DOHH2 (cell line): ENCODE measurements around the gene TNNC1.

Experiments
- EZH2phosphoT487 ChIP-seq: fragments of 200-600 bp; sonication (generic); IDR thresholded peaks from 2 replicates; pipeline ENCODE4 v1.6.1; 2017; ENCODE audit warnings: borderline replicate concordance, mild to moderate bottlenecking, antibody characterized with exemption, low read length, moderate library complexity, mixed read lengths
- TF ChIP-seq, protein P1 (sequence below): fragments of 200-600 bp; sonication (generic); IDR thresholded peaks from one replicate; pipeline ENCODE4 v1.5.1; 2014; ENCODE audit warnings: antibody characterized with exemption, mild to moderate bottlenecking, low read depth, low read length; ENCODE audit not compliant: poor library complexity, severe bottlenecking

DNA sequence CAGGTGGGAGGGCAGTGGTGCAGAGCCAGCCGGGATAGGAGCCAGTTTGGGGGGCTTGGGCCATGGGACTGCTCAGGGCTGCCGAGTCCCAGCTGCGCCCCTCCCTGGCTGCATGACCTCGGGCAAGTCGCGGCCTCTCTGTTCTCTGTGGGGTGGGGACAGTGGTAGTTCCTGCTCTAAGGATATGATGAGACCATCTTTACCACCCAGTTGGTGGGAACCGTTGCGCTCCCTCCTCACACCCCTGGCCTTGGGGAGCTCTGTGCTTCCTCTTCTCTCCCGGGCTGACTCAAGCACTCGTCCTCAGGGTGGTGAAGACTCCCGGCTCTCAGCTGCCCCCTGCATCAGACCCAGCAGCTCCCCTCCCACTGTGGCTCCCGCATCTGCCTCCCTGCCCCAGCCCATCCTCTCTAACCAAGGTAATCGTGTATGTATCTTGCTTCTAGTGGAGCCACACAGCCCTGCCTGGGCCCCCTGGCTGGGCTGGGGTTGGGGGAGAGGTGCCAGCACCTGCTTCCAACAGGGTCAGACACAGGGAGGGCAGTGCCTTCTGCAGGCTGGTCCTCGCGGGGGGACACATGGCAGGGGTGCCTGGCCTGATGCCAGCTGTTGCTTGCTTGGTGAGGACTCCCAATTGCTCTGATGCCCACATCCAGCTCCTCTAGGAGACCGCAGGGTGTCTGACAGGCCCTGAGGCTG, 26.2 kb upstream of the TNNC1 start:
- TF ChIP-seq, protein P1, sequence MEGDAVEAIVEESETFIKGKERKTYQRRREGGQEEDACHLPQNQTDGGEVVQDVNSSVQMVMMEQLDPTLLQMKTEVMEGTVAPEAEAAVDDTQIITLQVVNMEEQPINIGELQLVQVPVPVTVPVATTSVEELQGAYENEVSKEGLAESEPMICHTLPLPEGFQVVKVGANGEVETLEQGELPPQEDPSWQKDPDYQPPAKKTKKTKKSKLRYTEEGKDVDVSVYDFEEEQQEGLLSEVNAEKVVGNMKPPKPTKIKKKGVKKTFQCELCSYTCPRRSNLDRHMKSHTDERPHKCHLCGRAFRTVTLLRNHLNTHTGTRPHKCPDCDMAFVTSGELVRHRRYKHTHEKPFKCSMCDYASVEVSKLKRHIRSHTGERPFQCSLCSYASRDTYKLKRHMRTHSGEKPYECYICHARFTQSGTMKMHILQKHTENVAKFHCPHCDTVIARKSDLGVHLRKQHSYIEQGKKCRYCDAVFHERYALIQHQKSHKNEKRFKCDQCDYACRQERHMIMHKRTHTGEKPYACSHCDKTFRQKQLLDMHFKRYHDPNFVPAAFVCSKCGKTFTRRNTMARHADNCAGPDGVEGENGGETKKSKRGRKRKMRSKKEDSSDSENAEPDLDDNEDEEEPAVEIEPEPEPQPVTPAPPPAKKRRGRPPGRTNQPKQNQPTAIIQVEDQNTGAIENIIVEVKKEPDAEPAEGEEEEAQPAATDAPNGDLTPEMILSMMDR = no peak
- TF ChIP-seq EZH2phosphoT487 = no peak
